CD4-positive, alpha-beta T cell treated with Interleukin-6 at 100 ng/mL for 8 hours (primary cell): ENCODE data around the gene RAB11FIP3.
"Not testable (repeated sequence)": the region's sequence is repeated elsewhere in the genome, so short reads cannot be mapped to it uniquely, and the experiment has no call there.

Source experiments
- DNase-seq: peaks from one replicate; pipeline ENCODE4 v3.0.0-alpha.2; 2020; ENCODE audit warnings: mixed read lengths, low spot score

Gene RAB11FIP3, protein sequence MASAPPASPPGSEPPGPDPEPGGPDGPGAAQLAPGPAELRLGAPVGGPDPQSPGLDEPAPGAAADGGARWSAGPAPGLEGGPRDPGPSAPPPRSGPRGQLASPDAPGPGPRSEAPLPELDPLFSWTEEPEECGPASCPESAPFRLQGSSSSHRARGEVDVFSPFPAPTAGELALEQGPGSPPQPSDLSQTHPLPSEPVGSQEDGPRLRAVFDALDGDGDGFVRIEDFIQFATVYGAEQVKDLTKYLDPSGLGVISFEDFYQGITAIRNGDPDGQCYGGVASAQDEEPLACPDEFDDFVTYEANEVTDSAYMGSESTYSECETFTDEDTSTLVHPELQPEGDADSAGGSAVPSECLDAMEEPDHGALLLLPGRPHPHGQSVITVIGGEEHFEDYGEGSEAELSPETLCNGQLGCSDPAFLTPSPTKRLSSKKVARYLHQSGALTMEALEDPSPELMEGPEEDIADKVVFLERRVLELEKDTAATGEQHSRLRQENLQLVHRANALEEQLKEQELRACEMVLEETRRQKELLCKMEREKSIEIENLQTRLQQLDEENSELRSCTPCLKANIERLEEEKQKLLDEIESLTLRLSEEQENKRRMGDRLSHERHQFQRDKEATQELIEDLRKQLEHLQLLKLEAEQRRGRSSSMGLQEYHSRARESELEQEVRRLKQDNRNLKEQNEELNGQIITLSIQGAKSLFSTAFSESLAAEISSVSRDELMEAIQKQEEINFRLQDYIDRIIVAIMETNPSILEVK

DNA sequence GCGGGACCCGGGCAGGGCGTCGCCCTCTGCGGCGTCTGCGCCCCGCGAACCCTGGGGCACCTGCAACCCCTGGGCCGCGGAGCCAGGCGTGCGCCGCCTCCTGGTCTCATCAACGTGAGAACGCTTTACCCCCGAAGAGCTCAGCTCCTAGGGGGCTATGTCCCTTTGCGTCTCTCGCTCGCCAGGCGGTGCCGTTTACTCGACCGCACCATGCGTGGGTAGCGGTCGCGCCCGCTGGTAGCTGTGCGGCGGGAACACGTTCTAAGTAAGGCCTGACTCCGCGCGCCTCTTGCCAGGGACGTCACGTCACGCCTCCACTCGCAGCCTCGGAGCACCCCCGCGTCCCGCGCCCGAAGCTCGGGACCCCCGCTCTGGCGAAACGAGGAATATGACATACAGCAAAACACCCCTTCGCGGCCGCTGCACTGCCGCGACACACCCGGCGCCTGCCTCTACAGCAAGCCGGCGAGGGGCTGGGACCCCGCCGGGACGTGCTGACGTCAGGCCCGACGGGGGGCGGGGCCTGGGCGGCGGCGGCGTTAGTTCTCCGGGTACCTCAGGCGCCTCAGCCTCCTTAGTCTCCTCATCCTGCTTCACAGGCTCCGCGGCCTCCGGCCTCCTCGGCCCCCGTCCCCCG, at the start of gene RAB11FIP3:
TSS of gene RAB11FIP3 (plus strand) at position 568 of the 637 bp plus-strand sequence. CDS start 358 bp downstream, outside the sequence.
- peak; percentile 83 for DNase-seq

DNA sequence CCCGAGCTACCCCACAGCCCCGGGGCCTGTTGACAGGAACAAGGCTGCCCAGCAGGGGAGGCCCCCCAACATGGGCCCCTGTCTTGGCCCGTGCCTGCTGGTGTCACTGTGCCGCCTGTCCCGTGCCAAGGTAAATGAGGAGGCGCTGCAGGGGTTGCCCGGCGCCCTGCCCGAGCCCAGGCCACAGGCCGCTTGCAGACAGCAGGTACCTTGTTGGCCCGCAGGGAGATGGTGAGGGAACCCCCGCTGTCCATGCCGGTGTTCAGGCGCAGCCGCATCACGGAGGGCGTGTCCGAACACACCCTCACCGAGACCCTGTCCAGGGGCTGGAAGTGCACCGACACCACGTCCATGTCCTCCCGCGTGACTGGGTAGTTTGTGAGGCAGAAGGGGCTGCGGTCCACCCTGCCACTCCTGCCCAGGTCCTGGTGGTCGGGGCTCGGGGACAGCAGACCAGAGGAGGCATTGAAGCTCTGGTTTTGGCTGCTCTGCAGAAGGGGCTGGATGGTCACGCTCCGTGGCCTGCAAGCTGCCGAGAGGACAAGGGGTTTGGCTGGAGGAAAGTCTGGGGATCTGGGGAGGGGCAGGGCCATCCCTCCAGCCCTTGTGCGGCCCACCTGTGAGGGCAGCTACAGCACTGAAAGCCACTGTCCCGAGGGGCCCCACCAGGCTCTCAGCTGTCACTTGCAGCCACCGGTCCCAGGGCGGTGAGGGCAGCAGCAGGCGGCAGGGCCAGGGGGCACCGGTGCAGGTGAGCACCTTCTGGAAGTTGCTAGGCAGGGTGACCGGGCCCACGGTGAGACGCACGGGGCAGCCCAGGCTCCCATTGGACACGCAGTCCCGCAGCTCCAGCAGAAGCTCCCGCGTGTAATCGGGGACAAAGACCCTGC, 49.3 kb upstream of the RAB11FIP3 start:
- no peak for DNase-seq

DNA sequence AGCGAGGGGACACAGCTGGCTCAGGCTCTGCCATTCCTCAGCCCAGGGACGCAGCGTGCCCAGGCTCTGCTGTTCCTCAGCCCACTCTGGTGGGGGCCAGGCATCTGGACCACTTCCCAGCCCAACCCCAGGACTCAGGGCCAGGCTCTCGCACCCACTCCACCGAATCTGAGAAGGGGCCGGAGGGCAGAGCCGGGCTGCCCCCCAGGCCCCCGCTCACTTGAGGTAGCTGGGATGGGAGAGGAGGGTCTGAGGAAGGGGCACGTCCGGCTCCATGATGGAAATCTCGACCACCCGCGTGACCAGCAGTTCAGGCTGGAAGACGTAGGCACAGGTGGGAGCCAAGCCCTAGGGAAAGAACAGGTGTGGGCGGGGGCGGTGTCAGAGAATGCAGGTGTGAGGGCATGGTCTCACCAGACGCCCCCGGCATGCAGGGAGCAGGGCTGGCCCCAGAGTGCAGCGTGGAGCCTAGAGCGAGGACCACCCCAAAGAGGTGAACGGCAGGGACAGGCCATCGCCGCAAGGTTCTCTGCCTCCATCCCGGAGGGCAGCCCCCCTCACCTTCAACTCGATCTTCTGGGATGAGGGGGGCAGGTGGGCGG, 48.5 kb upstream of the RAB11FIP3 start:
- no peak for DNase-seq

DNA sequence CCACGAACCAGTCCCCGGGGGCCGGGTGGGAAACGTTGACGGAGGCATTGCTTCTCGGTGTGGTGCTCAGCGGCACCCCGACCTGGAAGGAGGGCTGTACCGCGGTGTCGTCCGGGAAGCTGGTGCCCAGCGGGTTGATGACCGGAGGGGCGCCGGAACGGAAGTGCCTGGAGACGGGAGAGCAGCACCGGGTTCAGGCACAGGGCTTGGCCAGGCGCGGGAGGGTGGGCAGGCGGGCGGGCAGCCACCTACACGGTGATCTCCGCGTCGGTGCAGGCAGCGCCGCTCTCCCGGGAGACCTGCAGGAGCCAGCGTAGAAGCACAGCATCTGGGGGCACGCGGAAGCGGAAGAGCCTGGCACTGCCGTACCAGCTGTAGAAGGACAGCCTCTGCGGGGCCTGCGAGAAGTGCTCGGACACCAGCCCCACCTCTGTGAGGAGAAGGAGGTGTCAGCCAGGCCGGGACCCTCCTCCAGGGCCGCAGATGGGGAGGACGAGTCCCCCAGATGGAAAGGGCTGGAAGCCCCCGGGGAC, 48.0 kb upstream of the RAB11FIP3 start:
- DNase-seq: no peak

DNA sequence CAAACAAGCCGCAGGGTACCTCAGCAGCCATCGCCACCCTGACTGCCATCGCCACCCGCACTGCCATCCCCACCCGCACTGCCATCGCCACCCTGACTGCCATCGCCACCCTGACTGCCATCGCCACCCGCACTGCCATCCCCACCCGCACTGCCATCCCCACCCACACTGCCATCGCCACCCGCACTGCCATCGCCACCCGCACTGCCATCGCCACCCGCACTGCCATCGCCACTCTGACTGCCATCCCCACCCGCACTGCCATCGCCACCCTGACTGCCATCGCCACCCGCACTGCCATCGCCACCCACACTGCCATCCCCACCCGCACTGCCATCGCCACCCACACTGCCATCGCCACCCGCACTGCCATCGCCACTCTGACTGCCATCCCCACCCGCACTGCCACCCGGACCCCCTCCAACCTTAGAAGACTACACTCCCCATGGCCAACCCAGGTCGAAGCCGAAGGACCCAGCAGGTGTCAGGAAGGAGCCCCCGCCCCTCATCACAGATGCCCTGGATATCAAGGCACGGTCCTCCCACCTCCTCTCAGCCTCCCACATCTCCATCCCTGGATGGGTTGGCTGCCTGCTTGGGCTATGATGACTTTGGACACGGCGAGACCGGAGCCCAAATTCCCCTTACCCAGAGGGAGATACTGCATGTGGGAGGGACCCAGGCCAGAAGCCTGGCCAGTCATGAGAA, 47.2 kb upstream of the RAB11FIP3 start:
- DNase-seq: not testable (repeated sequence)

DNA sequence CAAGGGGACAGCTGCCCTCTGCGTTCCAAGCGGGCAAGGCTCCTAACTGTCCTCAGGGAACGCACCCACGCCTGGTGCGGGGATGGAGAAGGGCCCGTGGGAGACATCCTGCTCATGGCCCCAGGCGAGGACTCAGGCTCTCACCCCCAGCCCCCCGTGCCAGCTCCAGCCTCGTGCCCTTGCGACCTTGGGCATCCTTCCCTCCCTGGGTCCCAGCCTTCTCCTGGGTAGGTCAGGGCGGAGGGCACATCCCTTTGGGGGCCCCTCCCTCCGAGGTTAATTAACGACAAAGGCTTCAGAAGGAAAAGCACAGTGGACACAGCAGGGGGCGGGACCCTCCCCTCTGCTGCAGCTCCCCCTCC, 46.6 kb upstream of the RAB11FIP3 start:
- DNase-seq: no peak

DNA sequence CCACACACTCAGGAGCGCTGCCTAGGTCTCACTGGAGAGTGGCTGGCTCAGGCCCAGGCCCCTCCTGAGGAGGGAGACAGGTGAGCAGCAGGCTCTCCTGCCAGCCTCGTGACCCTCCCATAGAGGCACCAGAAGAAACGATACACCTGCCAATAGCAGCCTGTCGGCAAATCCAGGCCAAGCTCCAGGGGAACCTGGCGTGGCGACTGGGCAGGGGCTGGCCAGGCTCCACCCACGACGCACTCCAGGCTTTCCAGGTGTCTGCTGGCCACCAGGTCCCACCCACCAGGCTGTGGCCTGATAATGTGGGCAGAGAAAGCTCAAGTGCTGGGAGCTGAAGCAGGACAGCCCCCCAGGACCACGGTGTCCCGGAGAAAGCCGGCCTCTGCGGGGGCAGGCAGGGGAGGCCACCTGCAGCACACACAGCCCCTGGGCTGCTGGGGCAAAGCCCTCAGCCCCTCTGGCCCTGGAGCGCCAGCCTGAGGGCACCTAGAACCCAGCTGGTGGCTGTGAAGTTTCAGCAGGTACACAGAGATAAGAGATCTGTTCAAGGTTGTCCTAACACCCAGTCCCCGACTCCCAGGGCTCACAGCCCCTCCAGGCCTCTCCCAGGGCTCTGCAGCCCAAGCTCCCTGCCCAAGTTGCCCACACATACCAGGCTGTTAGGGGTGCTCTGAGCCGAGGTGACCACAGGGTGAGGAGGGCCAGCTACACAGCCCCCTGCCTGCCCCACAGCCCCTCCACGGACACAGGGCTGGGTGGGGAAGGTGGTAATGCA, 46.1 kb upstream of the RAB11FIP3 start:
- DNase-seq: no peak

DNA sequence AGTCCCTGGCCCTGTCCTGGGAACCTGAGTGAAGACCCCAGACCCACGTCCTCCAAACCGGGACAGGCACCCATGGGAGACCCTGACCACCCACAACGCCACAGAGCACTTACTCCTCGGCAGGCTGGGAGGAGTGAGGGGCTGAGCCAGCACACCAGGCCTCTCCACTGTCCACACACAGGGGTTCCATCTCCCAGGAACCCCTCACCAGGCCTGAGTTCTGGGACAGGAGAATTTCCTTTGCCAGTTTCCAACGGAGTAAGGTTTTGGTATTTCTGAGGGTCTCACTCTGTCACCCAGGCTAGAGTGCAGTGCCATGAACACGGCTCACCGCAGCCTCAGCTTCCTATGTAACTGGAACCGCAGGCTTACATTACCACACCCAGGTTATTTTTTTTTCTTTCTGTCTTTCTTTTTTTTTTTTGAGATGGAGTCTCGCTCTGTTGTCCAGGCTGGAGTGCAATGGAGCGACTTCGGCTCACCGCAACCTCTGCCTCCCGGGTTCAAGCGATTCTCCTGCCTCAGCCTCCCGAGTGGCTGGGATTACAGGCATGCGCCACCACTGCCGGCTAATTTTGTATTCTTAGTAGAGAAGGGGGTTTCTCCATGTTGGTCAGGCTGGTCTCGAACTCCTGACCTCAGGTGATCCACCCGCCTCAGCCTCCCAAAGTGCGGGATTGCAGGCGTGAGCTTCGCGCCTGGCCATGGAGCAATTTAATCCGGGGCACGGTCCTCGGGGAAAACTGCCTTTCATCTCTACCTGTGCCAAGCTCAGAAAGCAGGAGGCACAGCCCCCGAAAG, 45.3 kb upstream of the RAB11FIP3 start:
- DNase-seq: no peak

DNA sequence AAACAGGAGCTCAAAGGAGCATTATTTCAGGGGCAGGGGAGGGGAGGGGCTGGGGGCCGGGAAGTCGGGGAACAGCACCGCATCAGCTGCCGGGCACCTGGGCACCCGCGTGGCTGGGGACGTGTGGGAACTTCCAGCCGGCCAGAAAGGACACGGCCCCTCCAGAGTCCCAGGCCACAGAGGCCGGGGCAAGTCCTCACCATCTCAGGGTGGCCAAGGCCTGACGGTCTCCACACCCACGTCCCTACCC, 44.8 kb upstream of the RAB11FIP3 start:
- no peak for DNase-seq

DNA sequence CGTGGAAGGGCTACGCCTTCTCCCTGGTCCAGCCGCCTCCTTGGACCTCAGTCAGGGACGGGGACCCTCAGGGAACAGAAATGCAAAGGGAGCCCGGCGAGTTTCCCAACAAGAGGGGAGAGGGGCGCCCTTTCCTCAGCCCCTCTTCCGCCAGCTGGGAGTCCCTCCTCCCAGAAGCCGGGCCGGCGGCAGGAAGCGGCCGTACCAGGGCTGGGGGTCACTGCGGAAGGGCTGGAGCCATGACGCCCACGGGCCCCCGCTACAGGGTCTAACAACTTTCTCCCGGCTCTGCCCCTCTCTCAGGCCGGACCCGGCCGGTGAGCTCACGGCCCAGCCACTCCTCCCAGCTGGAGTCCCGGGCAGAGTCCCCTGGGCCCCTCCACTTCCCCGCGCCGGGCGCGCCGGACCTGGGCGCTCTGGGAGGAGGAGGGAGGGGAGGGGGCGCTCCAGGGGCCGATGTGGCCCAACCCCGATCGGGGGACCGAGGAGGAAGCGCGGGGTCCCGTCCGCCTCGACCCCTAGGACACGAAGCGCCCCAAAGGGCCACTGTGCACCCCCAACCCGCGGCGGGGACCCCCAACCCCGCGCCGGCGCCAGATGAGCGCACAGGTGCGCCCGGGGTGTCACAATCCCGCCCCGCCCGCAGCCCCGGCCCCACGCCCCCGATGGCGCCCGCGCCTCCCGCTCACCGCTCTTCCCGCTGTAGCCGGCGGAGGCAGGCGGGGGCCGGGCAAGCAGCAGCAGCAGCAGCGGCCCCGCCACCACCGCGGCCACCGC, 44.2 kb upstream of the RAB11FIP3 start:
- DNase-seq: no peak

DNA sequence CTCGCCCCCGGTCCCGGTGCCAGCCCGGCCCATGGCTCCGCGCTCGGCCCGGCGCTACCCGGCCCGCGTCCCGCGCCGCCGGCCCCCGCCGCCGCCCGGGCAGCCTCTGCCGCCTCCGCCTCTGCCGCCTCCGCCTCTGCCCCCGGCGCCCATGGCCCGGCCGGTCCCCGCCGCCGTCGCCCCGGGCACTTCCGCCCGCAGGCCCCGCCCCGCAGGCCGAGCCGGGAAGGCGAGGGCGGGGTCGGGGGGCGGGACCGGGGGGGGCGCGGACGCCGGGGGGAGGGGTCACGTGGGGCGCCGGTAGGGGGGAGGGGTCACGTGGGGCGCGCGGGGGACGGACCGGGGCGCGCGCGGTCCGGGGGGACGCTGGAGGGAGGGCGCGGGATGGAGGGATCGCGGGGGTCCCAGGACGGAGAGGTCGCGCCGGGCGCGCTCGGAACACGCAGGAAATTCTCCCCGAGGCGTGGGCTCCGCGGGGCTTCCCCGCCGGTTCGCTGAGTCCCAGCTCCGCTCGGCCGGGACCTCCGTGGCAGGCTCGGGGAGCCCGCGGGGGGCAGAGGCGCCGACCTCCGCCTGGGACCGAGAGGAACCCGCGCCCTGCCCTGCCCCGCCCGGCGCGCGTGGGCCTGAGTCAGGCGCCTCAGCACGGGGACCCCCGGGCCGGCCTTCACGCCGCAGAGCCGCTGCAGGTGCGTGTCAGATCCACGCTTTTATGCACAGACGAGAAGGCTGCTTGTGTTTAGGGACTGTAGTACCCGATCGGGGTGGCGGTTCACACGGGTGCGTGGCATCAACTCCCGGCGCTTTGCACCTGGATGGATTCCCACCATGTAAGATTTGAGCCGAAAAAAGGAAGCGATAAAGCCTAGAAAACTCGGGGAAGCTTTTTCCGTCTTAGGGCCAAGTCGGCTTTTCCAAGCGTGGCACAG, 43.4 kb upstream of the RAB11FIP3 start, which contains the start of gene PGAP6:
TSS of gene PGAP6 (minus strand) at position 190 of the 929 bp plus-strand sequence. CDS start at position 33, 157 bp downstream.
- DNase-seq: peak; percentile 64

DNA sequence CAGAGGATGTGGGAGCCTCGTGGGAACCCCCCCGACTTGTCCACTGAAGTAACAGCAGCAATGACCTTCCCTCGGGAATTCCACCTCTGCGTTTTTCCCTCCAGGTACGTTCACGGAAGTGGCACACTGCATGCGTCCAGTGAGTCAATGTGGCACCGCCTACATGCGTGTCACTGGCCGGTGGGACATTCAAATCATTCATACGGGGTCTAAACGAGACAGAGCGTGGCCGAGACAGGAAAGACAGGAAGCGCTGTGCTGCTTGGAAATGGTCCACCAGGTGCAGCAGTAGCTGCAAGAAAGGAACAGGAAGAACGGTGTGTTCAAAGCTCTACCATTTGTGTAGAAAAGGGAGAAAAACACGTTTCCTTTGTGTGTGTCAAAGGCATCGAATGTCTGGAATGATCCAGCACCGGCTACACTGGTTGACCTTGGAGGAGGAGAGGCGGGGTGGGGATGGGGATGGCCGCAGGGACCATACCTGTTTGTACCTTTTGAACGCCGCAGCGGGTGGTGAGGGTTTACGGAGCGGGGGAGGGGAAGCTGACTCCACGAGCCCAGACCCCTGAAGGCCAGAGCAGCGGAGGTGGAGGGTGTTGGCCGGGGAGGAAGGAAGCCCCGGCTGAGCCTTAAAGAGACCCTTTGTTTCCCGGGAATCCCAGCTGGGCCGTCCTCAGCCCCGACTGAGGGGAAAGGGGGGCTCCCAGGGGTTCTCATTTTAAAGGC, 42.0 kb upstream of the RAB11FIP3 start:
- DNase-seq: peak; percentile 35

DNA sequence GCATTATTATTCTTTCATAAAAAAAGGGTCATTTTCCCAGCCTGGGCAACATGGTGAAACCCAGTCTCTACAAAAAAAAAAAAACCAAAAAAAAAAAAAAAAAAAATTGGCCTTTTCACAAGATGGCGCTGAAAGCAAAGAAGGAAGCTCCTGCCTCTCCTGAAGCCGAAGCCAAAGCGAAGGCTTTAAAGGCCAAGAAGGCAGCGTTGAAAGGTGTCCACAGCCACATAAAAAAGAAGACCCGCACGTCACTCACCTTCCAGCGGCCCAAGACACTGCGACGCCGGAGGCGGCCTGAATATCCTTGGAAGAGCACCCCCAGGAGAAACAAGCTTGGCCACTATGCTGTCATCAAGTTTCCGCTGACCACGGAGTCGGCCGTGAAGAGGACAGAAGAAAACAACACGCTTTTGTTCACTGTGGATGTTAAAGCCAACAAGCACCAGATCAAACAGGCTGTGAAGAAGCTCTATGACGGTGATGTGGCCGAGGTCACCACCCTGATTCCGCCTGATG, 38.8 kb upstream of the RAB11FIP3 start:
- DNase-seq: no peak

DNA sequence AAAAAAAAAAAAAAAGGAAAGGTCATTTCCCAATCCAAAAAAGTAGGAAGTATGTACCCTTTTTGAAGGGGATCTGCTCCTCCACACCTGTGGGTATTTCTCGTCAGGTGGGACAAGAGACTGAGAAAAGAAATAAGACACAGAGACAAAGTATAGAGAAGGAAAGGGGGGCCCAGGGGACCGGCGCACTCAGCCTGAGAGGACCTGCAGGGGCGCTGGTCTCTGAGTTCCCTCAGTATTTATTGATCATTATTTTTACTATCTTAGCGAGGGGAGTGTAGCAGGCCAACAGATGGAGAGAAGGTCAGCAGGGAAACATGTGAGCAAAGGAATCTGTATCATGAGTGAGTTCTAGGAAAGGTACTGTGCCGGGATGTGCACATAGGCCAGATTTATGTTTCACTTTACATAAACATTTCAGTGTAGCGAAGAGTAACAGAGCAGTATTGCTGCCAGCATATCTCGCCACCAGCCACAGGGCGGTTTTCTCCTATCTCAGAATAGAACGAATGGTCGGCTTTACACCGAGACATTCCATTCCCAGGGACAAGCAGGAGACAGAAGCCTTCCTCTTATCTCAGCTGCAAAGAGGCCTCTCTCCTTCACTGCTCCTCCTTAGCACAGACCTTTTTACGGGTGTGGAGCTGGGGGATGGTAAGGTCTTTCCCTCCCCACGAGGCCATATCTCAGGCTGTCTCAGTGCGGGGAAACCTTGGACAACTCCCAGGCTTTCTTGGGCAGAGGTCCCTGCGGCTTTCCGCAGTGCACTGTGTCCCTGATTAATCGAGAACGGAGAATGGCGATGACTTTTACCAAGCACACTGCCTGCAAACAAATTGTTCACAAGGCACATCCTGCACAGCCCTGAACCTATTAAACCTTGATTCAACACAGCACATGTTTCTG, 37.4 kb upstream of the RAB11FIP3 start:
- not testable (repeated sequence) for DNase-seq

DNA sequence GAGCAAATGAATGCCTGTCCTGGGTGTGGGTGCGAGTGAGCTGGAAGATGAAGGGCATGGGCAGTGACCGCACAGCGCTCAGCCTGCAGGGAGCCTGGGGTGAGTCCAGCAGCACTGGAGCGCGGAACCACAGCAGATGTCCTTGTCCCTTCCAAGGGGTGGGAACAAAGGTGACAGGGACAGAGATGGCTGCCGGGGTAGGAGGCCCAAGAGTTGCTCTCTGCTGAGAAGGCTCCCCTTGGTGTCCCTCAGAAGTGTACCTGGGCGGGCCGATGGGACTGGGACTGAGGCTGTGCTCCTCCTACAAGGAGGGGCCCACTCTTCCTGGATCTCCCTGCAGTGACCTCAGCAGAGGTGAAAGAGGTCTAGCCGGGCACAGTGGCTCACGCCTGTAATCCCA, 36.1 kb upstream of the RAB11FIP3 start:
- DNase-seq: no peak
